HG02571 (cell line): ENCODE measurements around the gene CUTA.

Source experiments
- ATAC-seq: cut with Tn5 transposase; IDR thresholded peaks from one replicate; pipeline ENCODE4 v1.9.1; 2021; ENCODE audit warnings: mild to moderate bottlenecking, moderate library complexity; ENCODE audit not compliant: unreplicated experiment

CUTA gene

DNA sequence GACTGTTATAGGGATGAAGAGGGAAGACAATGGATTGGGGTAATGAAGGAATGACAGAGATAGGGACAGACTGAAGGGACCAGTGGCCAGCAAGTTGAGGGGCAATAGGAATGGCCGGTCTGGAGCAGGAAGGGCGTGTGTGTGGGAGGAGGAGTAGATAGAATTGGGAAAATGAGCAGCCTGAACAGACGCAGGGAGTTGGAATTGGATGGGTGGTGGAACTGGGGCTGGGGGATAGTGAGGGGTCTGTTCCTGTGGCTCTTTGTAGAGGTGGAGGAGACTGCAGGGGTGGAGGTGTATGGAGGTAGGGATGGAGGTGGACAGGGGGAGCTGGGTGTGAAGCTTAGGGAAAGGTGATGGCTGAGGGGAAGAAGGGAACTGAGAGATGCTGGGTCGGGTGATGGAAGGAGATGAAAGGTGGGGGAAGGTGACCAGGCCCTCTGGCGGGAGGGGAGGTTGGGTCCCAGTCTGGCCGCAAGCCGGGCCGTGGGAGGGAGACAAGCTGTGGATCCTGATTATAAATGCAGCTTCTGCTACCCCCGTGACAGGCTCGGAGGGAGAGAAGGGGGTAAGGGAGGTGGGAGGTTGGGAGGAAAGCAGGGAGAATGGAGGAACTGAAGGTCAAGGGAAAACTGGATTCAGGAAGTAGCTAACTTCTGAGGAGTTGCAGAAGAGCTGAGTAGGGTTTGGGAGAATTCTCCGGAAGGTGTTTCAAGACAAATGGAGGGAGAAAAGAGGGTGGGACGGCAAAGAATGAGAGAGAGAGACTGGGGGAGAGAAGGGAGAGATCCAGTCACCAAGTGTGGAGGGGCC lies 7.2 kb upstream of the CUTA start:
- ATAC-seq: no peak

GRCh38 chr6:33423777-33424176 lies 5.9 kb upstream of the CUTA start:
- no peak for ATAC-seq

DNA sequence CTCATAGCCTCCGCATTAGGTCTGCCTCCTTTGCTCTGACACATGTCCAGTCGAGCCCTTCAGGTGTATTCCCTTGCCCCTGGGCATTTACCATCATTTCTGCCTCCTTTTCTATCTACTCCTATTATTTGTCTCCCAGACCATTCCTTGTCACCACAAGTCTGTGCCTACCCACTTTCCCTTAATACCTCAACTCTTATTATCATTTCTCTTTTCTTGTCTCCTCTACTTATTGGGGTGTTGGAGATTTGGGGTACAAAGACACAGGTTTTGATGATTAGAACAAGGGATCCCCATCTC lies 3.4 kb upstream of the CUTA start:
- ATAC-seq: no peak

- no peak for ATAC-seq
Measured at GRCh38 chr6:33420491-33421343, 2.8 kb upstream of the CUTA start.

- ATAC-seq: no peak
Measured at GRCh38 chr6:33419580-33420490, 1.9 kb upstream of the CUTA start, which contains the start of gene SYNGAP1. Gene SYNGAP1 (plus strand): TSS chr6:33420065. CDS start chr6:33420265, 200 bp downstream.

DNA sequence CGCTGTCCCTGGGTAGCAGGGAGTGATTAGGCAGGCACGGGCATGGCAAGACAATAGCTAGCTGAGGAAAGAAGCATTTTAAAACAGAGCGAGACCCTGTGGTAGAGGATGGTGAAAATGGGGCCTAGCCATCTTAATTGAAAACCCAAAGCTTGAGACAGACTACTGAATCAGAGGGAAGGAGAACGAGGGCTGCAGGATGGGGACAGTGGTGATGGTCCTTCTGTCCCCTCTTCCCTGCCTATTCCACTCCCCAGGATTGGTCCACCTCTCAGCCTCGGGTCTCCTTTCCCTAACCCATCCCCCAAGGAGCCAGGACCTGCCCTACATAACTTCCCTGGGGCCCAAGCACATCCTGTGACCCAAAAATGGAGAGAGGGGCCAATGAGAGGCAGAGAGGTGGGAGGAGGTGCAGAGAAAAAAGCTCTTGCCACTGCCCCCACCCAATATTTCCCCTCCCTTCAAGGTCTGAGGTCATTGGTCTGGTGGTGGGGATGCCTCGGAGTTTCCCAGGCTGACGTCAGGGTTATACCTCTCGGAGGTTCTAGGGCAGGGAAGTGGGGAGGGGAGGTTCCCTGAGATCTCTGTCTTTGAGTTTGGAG lies 884 bp upstream of the CUTA start:
- no peak for ATAC-seq

DNA sequence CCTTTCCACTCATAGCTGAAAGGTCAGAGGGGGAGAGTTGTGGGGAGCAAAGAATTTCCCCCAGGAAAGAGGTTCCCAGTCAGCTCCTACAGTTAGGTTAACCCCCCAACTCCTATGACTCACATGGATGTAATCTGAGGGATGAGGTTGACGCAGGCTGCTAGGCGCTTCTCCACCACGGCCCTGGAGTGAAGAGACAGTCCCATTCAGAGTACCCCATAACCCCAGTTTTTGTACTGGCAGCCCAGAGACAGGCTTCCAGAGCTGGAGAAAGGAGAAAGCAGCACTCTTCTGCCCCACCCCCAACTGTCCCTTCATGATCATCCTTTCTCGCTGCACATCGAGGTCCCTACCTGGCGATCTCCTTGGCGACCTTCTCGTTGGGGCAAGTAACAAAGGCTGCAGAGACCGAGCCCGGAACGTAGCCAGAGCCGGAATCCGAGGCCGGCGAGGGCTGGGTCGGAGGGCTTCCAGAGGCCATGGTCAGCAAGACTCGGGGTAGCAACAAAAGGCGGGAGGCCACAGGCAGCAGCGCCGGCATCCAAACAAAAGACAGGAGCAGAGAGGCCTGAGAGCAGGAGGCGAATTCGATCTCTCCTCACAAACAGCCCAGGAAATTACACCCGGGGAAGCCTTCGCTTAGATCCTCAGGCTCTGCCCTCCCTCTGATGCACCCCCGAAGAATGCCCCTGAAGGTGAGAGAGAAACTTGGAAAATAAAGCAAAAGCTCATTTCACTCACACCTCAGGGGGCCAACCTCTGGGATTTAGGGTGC lies 592 bp downstream of the CUTA start:
- ATAC-seq: no peak

- ATAC-seq: no peak
Measured at GRCh38 chr6:33416386-33417127, 1.4 kb downstream of the CUTA start.

- no peak for ATAC-seq
Measured at GRCh38 chr6:33415831-33416230, 2.1 kb downstream of the CUTA start.

- ATAC-seq: no peak
Measured at GRCh38 chr6:33414592-33415271, 3.2 kb downstream of the CUTA start.

- no peak for ATAC-seq
Measured at GRCh38 chr6:33413241-33414120, 4.4 kb downstream of the CUTA start.

GRCh38 chr6:33412140-33413009 lies 5.5 kb downstream of the CUTA start:
- no peak for ATAC-seq

- no peak for ATAC-seq
Measured at GRCh38 chr6:33411632-33412005, 6.3 kb downstream of the CUTA start.

DNA sequence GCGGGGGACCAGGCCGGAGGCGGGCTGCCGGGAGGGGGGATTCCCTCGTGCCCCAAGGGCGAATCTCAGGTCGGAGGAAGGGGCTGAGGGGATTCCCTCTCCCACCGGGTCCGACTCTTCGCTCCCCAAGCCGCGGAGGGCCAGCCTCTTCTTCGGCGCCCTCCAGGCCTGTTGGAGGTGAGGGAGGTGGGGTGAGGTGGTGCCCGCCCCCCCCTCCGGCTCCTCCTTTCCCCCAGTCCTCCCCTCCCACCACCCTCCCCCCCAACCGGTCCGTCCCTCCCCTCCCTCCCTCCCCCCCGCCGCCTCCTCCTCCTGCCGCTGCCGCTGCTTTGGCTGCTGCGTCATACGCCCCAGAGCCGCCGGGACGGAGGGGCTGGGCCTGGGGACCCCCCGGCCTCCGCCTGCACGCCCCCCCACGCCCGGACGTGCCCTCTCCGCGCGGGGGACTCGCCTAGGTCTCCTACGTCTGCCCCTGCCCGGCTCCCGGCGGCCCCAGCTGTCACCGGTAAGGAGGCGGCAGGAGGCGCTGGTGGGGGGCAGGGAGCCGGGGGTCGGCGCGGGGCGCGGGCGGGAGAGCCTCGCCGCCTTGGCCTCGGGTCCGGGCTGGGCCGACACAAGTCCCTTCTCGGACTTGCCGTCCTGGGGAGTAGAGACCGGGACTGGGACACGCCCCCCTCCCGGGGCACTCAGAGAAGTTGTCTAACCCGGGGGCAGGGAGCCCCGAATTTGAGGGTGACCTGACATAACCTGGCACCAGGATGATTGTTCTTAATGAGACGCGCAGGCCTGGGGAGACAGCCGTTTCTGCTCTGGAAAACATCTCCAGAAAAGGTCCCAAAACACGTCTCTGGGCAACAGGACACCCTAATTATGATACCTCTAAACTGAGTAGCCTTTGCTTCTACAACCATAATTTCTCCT lies 6.9 kb downstream of the CUTA start, which contains the start of gene PHF1:
TSS of gene PHF1 (plus strand) at position 304 of the 921 bp plus-strand sequence. CDS start 1,250 bp downstream, outside the sequence.
- peak; percentile 27 for ATAC-seq

DNA sequence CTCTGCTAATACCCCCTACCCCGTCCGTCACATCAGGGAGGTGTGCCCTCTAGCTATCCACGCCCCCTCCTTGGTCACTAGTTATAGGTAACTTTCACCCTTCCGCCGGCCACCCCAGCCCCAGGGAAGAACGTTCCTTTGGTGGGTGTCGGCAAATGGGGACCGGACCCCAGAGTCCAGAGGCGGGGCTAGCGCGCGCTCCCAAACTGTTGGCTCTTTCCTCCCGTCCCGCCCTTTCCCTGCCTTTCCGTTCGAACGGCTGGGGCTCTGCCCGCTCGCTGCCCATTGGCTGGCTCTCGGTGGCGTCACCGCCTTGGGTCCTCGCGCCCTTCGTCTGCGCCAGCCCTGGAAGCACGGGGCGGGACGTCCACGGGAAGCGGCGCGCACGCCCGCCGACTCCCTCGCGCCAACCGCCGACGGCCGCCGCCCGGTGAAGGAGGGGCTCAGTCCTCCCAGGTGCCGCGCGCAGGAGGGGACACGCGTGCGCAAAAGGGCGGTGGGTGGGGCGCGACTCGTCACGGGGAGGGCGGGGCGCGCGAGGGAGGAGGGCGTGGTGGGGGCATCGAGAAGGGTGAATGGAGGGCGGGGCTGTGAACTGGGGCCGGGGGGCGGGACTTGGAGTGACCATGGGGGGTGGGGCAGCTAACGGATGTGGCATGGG lies 7.7 kb downstream of the CUTA start:
- peak; percentile 85 for ATAC-seq
